Lung (tissue), 12 donors: ENCODE data around the gene ZNF445. TPM values are rescaled to one million over a fixed set of nuclear protein-coding genes. Genes with fewer than 3 reads are reported as not detected.

Source experiments
- ATAC-seq: fragments of 200-7000 bp; cut with Tn5 transposase; one replicate; pipeline ENCODE4 v1.9.1; 2020; ENCODE audit warnings: moderate number of reproducible peaks; ENCODE audit not compliant: insufficient read depth, low FRiP score
- DNase-seq, 3 donors: peaks; one replicate each; pipeline ENCODE4 v3.0.0-alpha.2; 2013 to 2017
- H3K27ac ChIP-seq, 2 donors: one replicate each; pipeline ENCODE4 v1.5.1; 2013; ENCODE audit warnings: mild to moderate bottlenecking in 2 of 2, moderate library complexity in 2 of 2, control low read depth in 1 of 2, inconsistent platforms in 1 of 2, low read depth in 1 of 2, low read length in 1 of 2
- H3K27me3 ChIP-seq, 3 donors: one replicate each; pipeline ENCODE4 v1.5.1; 2013; ENCODE audit warnings: low read length in 2 of 3; ENCODE audit not compliant: control insufficient read depth in 3 of 3, insufficient read depth in 3 of 3
- H3K36me3 ChIP-seq, 4 donors: one replicate each; pipeline ENCODE4 v1.5.1; 2013; ENCODE audit warnings: low read length in 4 of 4, mild to moderate bottlenecking in 1 of 4, moderate library complexity in 1 of 4; ENCODE audit not compliant: control insufficient read depth in 4 of 4, insufficient read depth in 4 of 4
- H3K4me1 ChIP-seq, 5 donors: one replicate each; pipeline ENCODE4 v1.5.1; 2013; ENCODE audit warnings: low read length in 5 of 5, mild to moderate bottlenecking in 2 of 5, moderate library complexity in 1 of 5; ENCODE audit not compliant: control insufficient read depth in 5 of 5, insufficient read depth in 5 of 5
- H3K4me3 ChIP-seq: one replicate; pipeline ENCODE4 v1.5.1; 2013; ENCODE audit warnings: mild to moderate bottlenecking, control low read depth, moderate library complexity
- H3K9ac ChIP-seq, 2 donors: one replicate each; pipeline ENCODE4 v1.5.1; 2013; ENCODE audit warnings: low read length in 2 of 2, control low read depth in 1 of 2; ENCODE audit not compliant: insufficient read depth in 1 of 2
- H3K9me3 ChIP-seq, 4 donors: one replicate each; pipeline ENCODE4 v1.5.1; 2013; ENCODE audit warnings: low read length in 3 of 4, mild to moderate bottlenecking in 1 of 4, moderate library complexity in 1 of 4; ENCODE audit not compliant: control insufficient read depth in 4 of 4, insufficient read depth in 3 of 4
- WGBS, 2 donors: extraction: QIAGEN DNeasy Blood & Tissue Kit; methylation state at CpG; one replicate each; pipeline ENCODE4 v1.1.7; 2013; 5-methylcytosine and 5-hydroxymethylcytosine counted together
- polyA plus RNA-seq, 2 donors: library from polyadenylated mRNA; stranded (reverse); fragments of 200-250 nt; gene quantifications; one replicate each; pipeline ENCODE4 v1.2.1, GENCODE V29; 2013
- total RNA-seq, 2 donors: library from RNA; depleted of rRNA in 1 of 2; stranded (reverse); fragments of >200 nt in 1 of 2; gene quantifications; one replicate each; pipeline ENCODE4 v1.2.1, GENCODE V29; 2014 to 2021
- TF ChIP-seq, protein P1 (sequence below): IDR thresholded peaks from 2 replicates; pipeline ENCODE4 v1.5.1; 2012; ENCODE audit warnings: mild to moderate bottlenecking; ENCODE audit errors: control extremely low read depth, extremely low read depth
- donor health status: control.
- donor health status: control.
- donor health status: Bipolar disorder and iron deficiency.
- donor health status: healthy.
- donor health status: DM: yes; HTN: yes; CAD: no.

Gene ZNF445
- total and polyA plus RNA-seq, 4 donors: 2.7 to 23.2 (median 10.1) TPM

DNA sequence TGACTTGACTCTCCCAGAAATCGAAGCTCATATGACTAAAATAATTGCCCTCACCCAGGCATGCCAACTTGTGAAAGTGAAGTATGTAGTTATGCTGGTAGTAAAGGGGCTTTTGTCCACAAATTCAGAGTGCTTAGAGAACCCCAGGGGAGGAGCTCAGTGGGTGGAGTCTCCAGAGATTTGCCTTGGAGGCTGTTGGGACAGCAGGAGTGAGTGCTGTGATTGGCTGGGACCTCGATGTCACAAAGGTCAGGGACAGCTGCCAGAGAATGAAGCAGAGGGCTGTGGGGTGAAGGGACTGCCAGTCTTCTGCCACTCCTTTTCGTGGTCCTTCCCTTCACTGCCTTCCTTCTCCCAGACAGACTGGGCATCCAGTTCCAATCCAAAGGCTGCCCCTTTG lies 49.8 kb downstream of the ZNF445 start:
- no peaks in the 10 kb centered on the region for H3K4me1 ChIP-seq
- 81 to 86% methylated on average over 3 of the region's 3 CpGs for WGBS, 2 donors
- H3K36me3 ChIP-seq: peaks cover 0 to 2% (median 0%) of the 10 kb centered on the region in 4 donors
- H3K27me3 ChIP-seq: no peaks in the 10 kb centered on the region
- no peaks in the 10 kb centered on the region for H3K9me3 ChIP-seq
- H3K4me3 ChIP-seq: no peak overlapping the region
- DNase-seq: peak in 1 of 3 donors; percentile 21
- TF ChIP-seq, protein P1, sequence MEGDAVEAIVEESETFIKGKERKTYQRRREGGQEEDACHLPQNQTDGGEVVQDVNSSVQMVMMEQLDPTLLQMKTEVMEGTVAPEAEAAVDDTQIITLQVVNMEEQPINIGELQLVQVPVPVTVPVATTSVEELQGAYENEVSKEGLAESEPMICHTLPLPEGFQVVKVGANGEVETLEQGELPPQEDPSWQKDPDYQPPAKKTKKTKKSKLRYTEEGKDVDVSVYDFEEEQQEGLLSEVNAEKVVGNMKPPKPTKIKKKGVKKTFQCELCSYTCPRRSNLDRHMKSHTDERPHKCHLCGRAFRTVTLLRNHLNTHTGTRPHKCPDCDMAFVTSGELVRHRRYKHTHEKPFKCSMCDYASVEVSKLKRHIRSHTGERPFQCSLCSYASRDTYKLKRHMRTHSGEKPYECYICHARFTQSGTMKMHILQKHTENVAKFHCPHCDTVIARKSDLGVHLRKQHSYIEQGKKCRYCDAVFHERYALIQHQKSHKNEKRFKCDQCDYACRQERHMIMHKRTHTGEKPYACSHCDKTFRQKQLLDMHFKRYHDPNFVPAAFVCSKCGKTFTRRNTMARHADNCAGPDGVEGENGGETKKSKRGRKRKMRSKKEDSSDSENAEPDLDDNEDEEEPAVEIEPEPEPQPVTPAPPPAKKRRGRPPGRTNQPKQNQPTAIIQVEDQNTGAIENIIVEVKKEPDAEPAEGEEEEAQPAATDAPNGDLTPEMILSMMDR: no peak
- no peak overlapping the region for H3K27ac ChIP-seq
- no peak overlapping the region for H3K9ac ChIP-seq
- no peak for ATAC-seq

DNA sequence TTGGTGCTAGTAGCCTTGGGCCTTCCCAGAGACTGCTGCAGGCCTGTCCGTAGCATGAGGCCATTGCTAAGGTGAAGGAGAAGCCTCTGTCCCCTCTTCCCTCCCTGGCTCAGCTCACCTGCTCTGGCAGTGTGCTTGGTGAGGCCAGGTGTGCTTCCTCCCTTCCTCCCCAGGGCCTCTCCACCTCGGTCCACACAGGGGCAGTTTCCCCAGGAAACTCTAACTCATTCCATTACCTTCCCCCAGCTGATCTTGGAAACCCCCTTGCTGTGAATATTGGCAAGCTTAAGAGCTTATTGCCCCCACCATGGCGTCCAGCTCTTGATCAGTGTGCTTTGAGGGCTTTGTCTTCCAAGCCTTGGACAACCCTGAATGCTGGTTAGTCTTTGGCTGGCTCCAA lies 52.7 kb downstream of the ZNF445 start:
- 66 to 74% methylated on average over 3 of the region's 3 CpGs for WGBS, 2 donors
- H3K4me1 ChIP-seq: no peaks in the 10 kb centered on the region
- H3K27ac ChIP-seq: no peak overlapping the region
- no peaks in the 10 kb centered on the region for H3K36me3 ChIP-seq
- H3K9ac ChIP-seq: no peak overlapping the region
- H3K4me3 ChIP-seq: no peak overlapping the region
- H3K9me3 ChIP-seq: no peaks in the 10 kb centered on the region
- TF ChIP-seq, protein P1: no peak
- DNase-seq (no peak), ATAC-seq (no peak)
- no peaks in the 10 kb centered on the region for H3K27me3 ChIP-seq

DNA sequence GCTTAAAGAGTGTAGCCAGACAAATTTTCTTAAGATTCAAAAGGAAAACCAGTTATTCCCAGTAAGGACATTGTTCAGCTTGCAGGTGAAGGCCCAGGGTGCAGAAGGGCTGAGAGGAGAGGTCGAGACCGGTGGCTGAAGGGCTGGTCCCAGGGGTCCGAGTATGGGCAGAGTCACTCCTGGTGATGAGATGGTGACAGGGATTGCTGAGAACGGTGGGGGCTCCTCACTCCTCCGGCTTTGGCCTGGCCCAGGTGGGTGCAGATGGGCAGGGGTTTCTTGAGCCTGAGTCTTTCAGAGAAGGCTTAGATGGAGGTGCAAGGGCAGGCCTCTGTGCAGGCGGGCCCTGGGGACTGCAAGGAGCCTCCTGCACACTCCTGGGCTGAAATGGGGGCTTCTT lies 56.2 kb downstream of the ZNF445 start:
- Histone ChIP-seq H3K9ac (no peak overlapping the region), H3K9me3 (no peaks in the 10 kb centered on the region), H3K27me3 (no peaks in the 10 kb centered on the region), H3K4me1 (no peaks in the 10 kb centered on the region), H3K27ac (no peak overlapping the region), H3K36me3 (no peaks in the 10 kb centered on the region), H3K4me3 (no peak overlapping the region)
- TF ChIP-seq, protein P1: no peak
- DNase-seq (no peak), ATAC-seq (no peak)
- 89 to 95% methylated on average over 6 of the region's 6 CpGs for WGBS, 2 donors

DNA sequence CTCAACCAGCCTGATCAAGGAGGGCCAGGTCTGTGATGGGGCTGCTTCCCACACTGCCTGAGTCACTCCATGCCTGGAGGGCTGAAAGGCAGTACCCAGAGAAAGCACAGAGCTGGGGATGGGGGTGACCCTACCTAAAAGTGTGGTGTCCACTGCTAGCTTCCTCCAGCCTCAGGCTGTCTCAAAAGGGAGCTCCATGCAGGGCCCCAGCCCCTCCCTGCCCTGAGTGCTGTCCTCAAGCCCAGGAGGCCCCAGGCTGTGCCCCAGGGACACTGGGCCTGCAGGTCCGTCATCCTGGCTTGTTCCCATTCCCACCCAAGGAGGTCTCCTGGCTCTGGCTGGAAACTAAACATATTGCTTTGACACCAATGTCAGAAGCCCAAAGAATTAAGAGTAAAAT lies 56.8 kb downstream of the ZNF445 start:
- Histone ChIP-seq H3K27ac (no peak overlapping the region), H3K27me3 (no peaks in the 10 kb centered on the region), H3K9me3 (no peaks in the 10 kb centered on the region), H3K4me1 (no peaks in the 10 kb centered on the region), H3K4me3 (no peak overlapping the region), H3K9ac (no peak overlapping the region), H3K36me3 (no peaks in the 10 kb centered on the region)
- DNase-seq (no peak), ATAC-seq (no peak)
- TF ChIP-seq, protein P1: no peak
- 78 to 93% methylated on average over 1 of the region's 1 CpG for WGBS, 2 donors
